Endothelial cell of umbilical vein (primary cell): ENCODE results near the gene KIF3A.

Experiments used
- CTCF ChIP-seq, 2 donors: IDR thresholded peaks; 1 replicate in 1 of 2; 2 replicates in 1 of 2; pipeline ENCODE4 v1.5.1; 2011; ENCODE audit warnings: low read length in 2 of 2, mild to moderate bottlenecking in 2 of 2, moderate library complexity in 2 of 2, control low read depth in 1 of 2, inconsistent platforms in 1 of 2, low read depth in 1 of 2; ENCODE audit not compliant: insufficient read depth in 1 of 2; ENCODE audit errors: extremely low read depth in 1 of 2
- EZH2 ChIP-seq: IDR thresholded peaks from 2 replicates; pipeline ENCODE4 v1.6.1; 2012; ENCODE audit warnings: borderline replicate concordance, low read depth, mild to moderate bottlenecking, moderate library complexity, low read length, inconsistent platforms; ENCODE audit not compliant: severe bottlenecking
- MAX ChIP-seq: IDR thresholded peaks from 2 replicates; pipeline ENCODE4 v1.6.1; 2011; ENCODE audit not compliant: insufficient read depth, insufficient read length
- MYC ChIP-seq: IDR thresholded peaks from one replicate; pipeline ENCODE4 v1.6.1; 2011; ENCODE audit warnings: mild to moderate bottlenecking, low read depth, low read length
- POLR2A ChIP-seq: IDR thresholded peaks from 2 replicates; pipeline ENCODE4 v1.6.1; 2012; ENCODE audit warnings: low read depth, mild to moderate bottlenecking, control low read depth, low read length
- POLR2AphosphoS5 ChIP-seq: IDR thresholded peaks from 2 replicates; pipeline ENCODE4 v1.6.1; 2012; ENCODE audit warnings: low read depth, mild to moderate bottlenecking, control low read depth, low read length, moderate library complexity; ENCODE audit not compliant: insufficient read depth

DNA sequence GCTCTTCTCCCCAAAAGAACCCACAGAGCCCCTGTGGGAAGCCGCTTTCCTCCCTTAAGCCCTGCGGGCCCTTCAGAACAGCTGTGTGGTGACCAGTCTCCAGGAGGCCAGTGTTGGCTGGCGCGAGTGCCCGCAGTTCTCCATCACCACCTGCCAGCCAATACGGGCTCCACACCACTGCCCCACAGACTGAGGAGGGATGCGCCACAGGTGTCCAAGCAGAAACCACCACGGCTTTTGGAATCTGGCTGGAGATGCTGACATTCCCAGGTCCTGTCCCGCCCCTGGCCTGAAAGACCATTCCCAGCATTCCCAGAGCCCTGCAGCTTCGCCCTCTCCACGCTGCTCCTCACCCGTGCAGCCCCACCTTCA lies 22.7 kb upstream of the KIF3A start:
- TF ChIP-seq CTCF (IDR thresholded peaks at IDR 0.05; ENCODE audit: extremely low read depth in 1 of 2, insufficient read depth in 1 of 2, low read depth in 1 of 2, low read length in 2 of 2) (no peak), POLR2A (no peak), EZH2 (no peak), MAX (no peak), MYC (no peak), POLR2AphosphoS5 (no peak)
